Panc1 (cell line): ENCODE results near the gene FIBCD1. TPM values are rescaled to one million over a fixed set of nuclear protein-coding genes. Genes with fewer than 3 reads are reported as not detected.

Experiments used
- ATAC-seq: fragments of 200-7000 bp; cut with Tn5 transposase; 2 replicates; pipeline ENCODE4 v1.9.1; 2020; ENCODE audit warnings: mild to moderate bottlenecking, moderate library complexity
- BruUV-seq: library from RNA; stranded (reverse); fragments of 400-500 nt; replicated peaks from 2 replicates; lab custom pipeline; 2021; lab: Mats Ljungman, UMichigan
- CTCF ChIA-PET: fragments of 300-600 bp; sonication (Branson Sonifier 250); formaldehyde crosslinking; loops from one replicate; lab custom pipeline; 2022; ENCODE audit warnings: antibody characterized with exemption; lab: Charles Lee
- POLR2A ChIA-PET: fragments of 300-600 bp; sonication (Branson Sonifier 250); formaldehyde crosslinking; loops from one replicate; lab custom pipeline; 2022; ENCODE audit warnings: antibody characterized with exemption; lab: Charles Lee
- DNase-seq: peaks from one replicate; pipeline ENCODE4 v3.0.0-alpha.2; 2010; ENCODE audit warnings: low read depth, low spot score
- H3K27ac ChIP-seq: 2 replicates; pipeline ENCODE4 v1.5.1; 2011; ENCODE audit warnings: mild to moderate bottlenecking, low read length, inconsistent platforms
- H3K27me3 ChIP-seq: fragments of 200-500 bp; sonication (Bioruptor generic); 2 replicates; pipeline ENCODE4 v1.6.0; 2014; ENCODE audit warnings: low read length, inconsistent platforms; ENCODE audit not compliant: control insufficient read depth, insufficient read depth
- H3K36me3 ChIP-seq: fragments of 200-500 bp; sonication (Bioruptor generic); 2 replicates; pipeline ENCODE4 v1.5.1; 2014; ENCODE audit warnings: inconsistent platforms, mild to moderate bottlenecking, low read length, moderate library complexity; ENCODE audit not compliant: control insufficient read depth, insufficient read depth
- H3K4me1 ChIP-seq: 2 replicates; pipeline ENCODE4 v1.5.1; 2011; ENCODE audit warnings: inconsistent platforms, mild to moderate bottlenecking, low read length, moderate library complexity; ENCODE audit not compliant: control insufficient read depth, insufficient read depth
- H3K4me3 ChIP-seq, 2 experiments: 2 replicates each; pipeline ENCODE4 v1.5.1; 2011 to 2012; ENCODE audit warnings: low read depth in 2 of 2, low read length in 2 of 2, mild to moderate bottlenecking in 2 of 2, inconsistent platforms in 1 of 2, moderate library complexity in 1 of 2
- H3K9me3 ChIP-seq: fragments of 200-500 bp; sonication (Bioruptor generic); 2 replicates; pipeline ENCODE4 v1.5.1; 2014; ENCODE audit warnings: low read depth, mild to moderate bottlenecking, inconsistent platforms, low read length, moderate library complexity; ENCODE audit not compliant: control insufficient read depth, insufficient read depth
- POLR2AphosphoS5 ChIP-seq: IDR thresholded peaks from 2 replicates; pipeline ENCODE4 v1.6.1; 2012; ENCODE audit warnings: mild to moderate bottlenecking, low read depth, low read length, moderate library complexity
- SIN3A ChIP-seq: IDR thresholded peaks from 2 replicates; pipeline ENCODE4 v1.6.1; 2012; ENCODE audit warnings: low read depth, mild to moderate bottlenecking, low read length, moderate library complexity, borderline replicate concordance; ENCODE audit not compliant: insufficient read depth
- TCF7L2 ChIP-seq: IDR thresholded peaks from 2 replicates; pipeline ENCODE4 v1.6.1; 2011; ENCODE audit warnings: mild to moderate bottlenecking, low read depth, low read length, inconsistent platforms
- in situ Hi-C: cut with HindIII; loops from 2 replicates; pipeline ENCODE4 v1.10.0; 2016; ENCODE audit warnings: low sequenced_read_pairs, low pct_unique_long_range_greater_than_20kb
- intact Hi-C: fragments of 100-400 bp; cut with micrococcal nuclease; formaldehyde crosslinking; loops from one replicate; pipeline ENCODE4 v1.10.0; 2022; ENCODE audit not compliant: unreplicated experiment
- total RNA-seq: library from RNA; stranded (reverse); gene quantifications from one replicate; pipeline ENCODE4 v1.2.1, GENCODE V29; 2021; ENCODE audit not compliant: unreplicated experiment
- TF ChIP-seq, protein P1 (sequence below), 2 experiments: IDR thresholded peaks; 2 replicates each; pipeline ENCODE4 v1.6.1; 2011 to 2012; ENCODE audit warnings: low read depth in 2 of 2, control low read depth in 1 of 2, low read length in 1 of 2, mild to moderate bottlenecking in 1 of 2, moderate library complexity in 1 of 2; ENCODE audit not compliant: insufficient read depth in 1 of 2
- TF ChIP-seq, protein P2 (sequence below): fragments of 450-650 bp; IDR thresholded peaks from 2 replicates; pipeline ENCODE4 v1.5.1; 2017; ENCODE audit warnings: mild to moderate bottlenecking

The FIBCD1 gene
- total RNA-seq, 1 experiment from 2014 or later = 16.3 TPM

DNA sequence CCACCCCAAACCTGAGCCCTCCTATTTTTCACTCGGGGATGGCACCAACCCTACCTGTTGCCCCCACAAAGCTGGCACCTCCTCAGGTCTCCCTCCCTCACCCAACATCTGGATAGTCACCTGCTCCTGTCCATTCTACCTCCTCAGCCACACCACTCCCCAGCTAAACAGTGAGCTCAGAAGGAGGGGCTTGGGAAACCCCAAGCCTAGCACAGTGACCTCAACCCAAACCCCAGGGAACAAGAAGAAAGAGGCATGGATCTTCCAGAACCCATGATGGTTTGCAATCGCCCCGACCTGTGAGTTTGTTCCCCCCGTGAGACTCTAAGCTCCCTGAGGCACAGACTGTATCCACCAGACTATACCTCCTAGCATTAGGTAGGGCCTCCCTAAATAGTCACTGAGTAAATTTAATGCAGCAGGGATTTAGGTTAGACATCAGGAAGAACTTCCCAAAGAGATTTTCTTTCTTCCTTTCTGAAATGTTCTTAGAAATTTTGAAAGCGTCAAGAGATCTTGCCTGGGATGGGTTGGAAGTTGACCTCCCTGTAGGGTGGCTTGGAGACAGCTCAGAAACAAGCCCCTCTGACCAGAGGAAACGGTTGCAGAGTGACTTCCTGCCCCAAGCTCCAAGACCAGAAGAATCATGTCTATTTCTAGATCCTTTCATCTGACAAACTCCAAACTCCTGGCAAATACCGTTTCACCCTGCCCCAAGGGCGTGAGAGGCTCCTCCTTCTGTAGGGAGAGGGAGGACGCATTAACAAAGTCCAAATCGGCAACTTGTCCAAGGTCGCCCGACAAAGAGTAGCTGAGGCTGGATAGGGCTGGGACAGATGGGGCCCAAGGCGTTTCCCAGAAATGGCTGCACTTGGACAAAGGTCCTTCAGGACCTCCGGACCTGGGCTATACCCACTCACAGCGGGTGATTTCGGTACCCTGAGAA is 4.1 kb downstream of the FIBCD1 start:
- intact Hi-C loops (no loop called here), in situ Hi-C loops (no loop called here)
- peaks cover 27% of the 10 kb centered on the region for H3K4me1 ChIP-seq
- no peaks in the 10 kb centered on the region for H3K9me3 ChIP-seq
- DNase-seq (no peak), ATAC-seq (no peak)
- H3K4me3 ChIP-seq = no peak overlapping the region
- no peaks in the 10 kb centered on the region for H3K27me3 ChIP-seq
- BruUV-seq = no TSS peak
- ChIA-PET CTCF (no interaction called here), POLR2A (no interaction called here)
- H3K27ac ChIP-seq = peak overlapping the region; percentile 51; the same call in 1 of the 2 replicates
- TF ChIP-seq SIN3A (no peak), POLR2AphosphoS5 (no peak), TCF7L2 (no peak)
- TF ChIP-seq, protein P1, sequence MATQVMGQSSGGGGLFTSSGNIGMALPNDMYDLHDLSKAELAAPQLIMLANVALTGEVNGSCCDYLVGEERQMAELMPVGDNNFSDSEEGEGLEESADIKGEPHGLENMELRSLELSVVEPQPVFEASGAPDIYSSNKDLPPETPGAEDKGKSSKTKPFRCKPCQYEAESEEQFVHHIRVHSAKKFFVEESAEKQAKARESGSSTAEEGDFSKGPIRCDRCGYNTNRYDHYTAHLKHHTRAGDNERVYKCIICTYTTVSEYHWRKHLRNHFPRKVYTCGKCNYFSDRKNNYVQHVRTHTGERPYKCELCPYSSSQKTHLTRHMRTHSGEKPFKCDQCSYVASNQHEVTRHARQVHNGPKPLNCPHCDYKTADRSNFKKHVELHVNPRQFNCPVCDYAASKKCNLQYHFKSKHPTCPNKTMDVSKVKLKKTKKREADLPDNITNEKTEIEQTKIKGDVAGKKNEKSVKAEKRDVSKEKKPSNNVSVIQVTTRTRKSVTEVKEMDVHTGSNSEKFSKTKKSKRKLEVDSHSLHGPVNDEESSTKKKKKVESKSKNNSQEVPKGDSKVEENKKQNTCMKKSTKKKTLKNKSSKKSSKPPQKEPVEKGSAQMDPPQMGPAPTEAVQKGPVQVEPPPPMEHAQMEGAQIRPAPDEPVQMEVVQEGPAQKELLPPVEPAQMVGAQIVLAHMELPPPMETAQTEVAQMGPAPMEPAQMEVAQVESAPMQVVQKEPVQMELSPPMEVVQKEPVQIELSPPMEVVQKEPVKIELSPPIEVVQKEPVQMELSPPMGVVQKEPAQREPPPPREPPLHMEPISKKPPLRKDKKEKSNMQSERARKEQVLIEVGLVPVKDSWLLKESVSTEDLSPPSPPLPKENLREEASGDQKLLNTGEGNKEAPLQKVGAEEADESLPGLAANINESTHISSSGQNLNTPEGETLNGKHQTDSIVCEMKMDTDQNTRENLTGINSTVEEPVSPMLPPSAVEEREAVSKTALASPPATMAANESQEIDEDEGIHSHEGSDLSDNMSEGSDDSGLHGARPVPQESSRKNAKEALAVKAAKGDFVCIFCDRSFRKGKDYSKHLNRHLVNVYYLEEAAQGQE (IDR thresholded peaks at IDR 0.05; ENCODE audit: insufficient read depth in 1 of 2, low read depth in 2 of 2, low read length in 1 of 2) = no peak
- TF ChIP-seq, protein P2, sequence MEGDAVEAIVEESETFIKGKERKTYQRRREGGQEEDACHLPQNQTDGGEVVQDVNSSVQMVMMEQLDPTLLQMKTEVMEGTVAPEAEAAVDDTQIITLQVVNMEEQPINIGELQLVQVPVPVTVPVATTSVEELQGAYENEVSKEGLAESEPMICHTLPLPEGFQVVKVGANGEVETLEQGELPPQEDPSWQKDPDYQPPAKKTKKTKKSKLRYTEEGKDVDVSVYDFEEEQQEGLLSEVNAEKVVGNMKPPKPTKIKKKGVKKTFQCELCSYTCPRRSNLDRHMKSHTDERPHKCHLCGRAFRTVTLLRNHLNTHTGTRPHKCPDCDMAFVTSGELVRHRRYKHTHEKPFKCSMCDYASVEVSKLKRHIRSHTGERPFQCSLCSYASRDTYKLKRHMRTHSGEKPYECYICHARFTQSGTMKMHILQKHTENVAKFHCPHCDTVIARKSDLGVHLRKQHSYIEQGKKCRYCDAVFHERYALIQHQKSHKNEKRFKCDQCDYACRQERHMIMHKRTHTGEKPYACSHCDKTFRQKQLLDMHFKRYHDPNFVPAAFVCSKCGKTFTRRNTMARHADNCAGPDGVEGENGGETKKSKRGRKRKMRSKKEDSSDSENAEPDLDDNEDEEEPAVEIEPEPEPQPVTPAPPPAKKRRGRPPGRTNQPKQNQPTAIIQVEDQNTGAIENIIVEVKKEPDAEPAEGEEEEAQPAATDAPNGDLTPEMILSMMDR = no peak
- no peaks in the 10 kb centered on the region for H3K36me3 ChIP-seq

DNA sequence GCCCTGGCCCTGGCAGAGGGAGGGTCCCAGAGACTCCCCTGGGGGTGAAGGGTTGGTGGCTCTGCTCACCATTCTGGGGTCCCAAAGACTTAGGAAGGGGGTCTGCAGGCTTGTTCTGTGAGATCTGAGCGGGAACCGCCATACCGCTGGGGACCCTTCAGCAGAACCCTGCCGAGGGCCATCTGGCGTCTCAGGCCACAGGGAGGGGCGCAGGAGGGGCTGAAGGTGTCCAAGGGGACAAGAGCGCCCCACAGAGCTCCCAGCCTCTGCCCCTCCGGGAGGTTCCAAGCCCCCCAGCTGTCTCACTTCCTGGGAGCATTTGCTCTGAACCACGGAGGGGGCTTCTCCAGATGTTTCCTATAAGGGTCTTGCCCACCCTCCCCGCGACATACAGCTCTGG is 4.8 kb downstream of the FIBCD1 start:
- ChIA-PET POLR2A (no interaction called here), CTCF (interaction anchor here (0.7 kb wide), 1 partner anchor 12 kb away, joined by 7 read pairs; no protein-coding TSS in a partner anchor)
- H3K9me3 ChIP-seq = no peaks in the 10 kb centered on the region
- no peak for TF ChIP-seq TCF7L2
- no peak for TF ChIP-seq SIN3A
- no peak for TF ChIP-seq POLR2AphosphoS5
- TF ChIP-seq, protein P2 = no peak
- TF ChIP-seq, protein P1 (IDR thresholded peaks at IDR 0.05; ENCODE audit: insufficient read depth in 1 of 2, low read depth in 2 of 2, low read length in 1 of 2) = no peak
- H3K27ac ChIP-seq = no peak overlapping the region
- H3K4me1 ChIP-seq = peaks cover 27% of the 10 kb centered on the region
- no peak for ATAC-seq
- H3K36me3 ChIP-seq = no peaks in the 10 kb centered on the region
- H3K4me3 ChIP-seq = no peak overlapping the region
- intact Hi-C loops = no loop called here
- in situ Hi-C loops = no loop called here
- no peak for DNase-seq
- no TSS peak for BruUV-seq
- H3K27me3 ChIP-seq = no peaks in the 10 kb centered on the region
